Measurements from ENCODE around the gene RABGAP1L. TPM values are rescaled to one million over a fixed set of nuclear protein-coding genes. Genes with fewer than 3 reads are reported as not detected.
A peak's percentile ranks its signal among the peaks of the same experiment; 100 is the strongest.

The RABGAP1L gene
- total RNA-seq, 1 experiment from 2014 or later, result 76.9 TPM

GRCh38 chr1:174720618-174721017 is 561.3 kb downstream of the RABGAP1L start:
- POLR2A ChIA-PET, result no interaction called here
- Mint-ChIP-seq H3K27me3 (ENCODE audit: low read depth) (no peaks in the 10 kb centered on the region), H3K4me1 (no peaks in the 10 kb centered on the region), H3K4me3 (no peak overlapping the region), H3K36me3 (no peaks in the 10 kb centered on the region), H3K9me3 (peaks cover 4% of the 10 kb centered on the region; the same call in 1 of the 2 replicates), H3K27ac (no peak overlapping the region)
- no peak for ATAC-seq
- CTCF ChIA-PET, result interaction anchor here (1.1 kb wide), 1 partner anchor 307 kb away, joined by 3 read pairs; no protein-coding TSS in a partner anchor
- DNase-seq (ENCODE audit: low spot score), result no peak
- TF ChIP-seq TEAD4 (CRISPR knock-in tag; IDR thresholded peaks at IDR 0.05) (no peak), E2F1 (CRISPR knock-in tag; IDR thresholded peaks at IDR 0.05) (no peak), GABPB1 (CRISPR knock-in tag; IDR thresholded peaks at IDR 0.05) (0 out of 2 replicates have a peak, but pooled peaks have one; percentile 33)

- ChIA-PET CTCF (no interaction called here), POLR2A (no interaction called here)
- no peak overlapping the region for H3K27ac Mint-ChIP-seq
- no peaks in the 10 kb centered on the region for H3K27me3 Mint-ChIP-seq (ENCODE audit: low read depth)
- no peak for DNase-seq (ENCODE audit: low spot score)
- no peaks in the 10 kb centered on the region for H3K4me1 Mint-ChIP-seq
- TF ChIP-seq ESRRA (CRISPR knock-in tag; IDR thresholded peaks at IDR 0.05; ENCODE audit: borderline replicate concordance), result no peak
- TF ChIP-seq ZBTB21 (CRISPR knock-in tag; IDR thresholded peaks at IDR 0.05; ENCODE audit: borderline replicate concordance), result no peak
- TF ChIP-seq MLX (CRISPR knock-in tag; IDR thresholded peaks at IDR 0.05), result no peak
- TF ChIP-seq TP53 (CRISPR knock-in tag; IDR thresholded peaks at IDR 0.05), result no peak
- TF ChIP-seq ZNF512 (CRISPR knock-in tag; IDR thresholded peaks at IDR 0.05; ENCODE audit: borderline replicate concordance), result no peak
- TF ChIP-seq AR (CRISPR knock-in tag; IDR thresholded peaks at IDR 0.05), result no peak
- TF ChIP-seq FOXP4 (CRISPR knock-in tag; IDR thresholded peaks at IDR 0.05), result no peak
- TF ChIP-seq NFE2L1 (CRISPR knock-in tag; IDR thresholded peaks at IDR 0.05), result no peak
- no peak for TF ChIP-seq E2F5 (CRISPR knock-in tag; IDR thresholded peaks at IDR 0.05)
- no peak for TF ChIP-seq TCF7 (CRISPR knock-in tag; IDR thresholded peaks at IDR 0.05; ENCODE audit: low read depth)
- no peak for TF ChIP-seq ATF1 (CRISPR knock-in tag; IDR thresholded peaks at IDR 0.05)
- no peaks in the 10 kb centered on the region for H3K36me3 Mint-ChIP-seq
- H3K9me3 Mint-ChIP-seq, result peaks cover 4% of the 10 kb centered on the region; the same call in 1 of the 2 replicates
- H3K4me3 Mint-ChIP-seq, result no peak overlapping the region
- no peak for ATAC-seq
These were observed 561.9 kb downstream of the RABGAP1L start for GRCh38 chr1:174721246-174721645.
